Fibroblast of lung (primary cell): ENCODE data around the gene SLC16A3.

ENCODE experiments used
- CTCF ChIP-seq, 2 donors: IDR thresholded peaks in 1 of 2; conservative IDR thresholded peaks in 1 of 2; 1 replicate in 1 of 2; 2 replicates in 1 of 2; pipeline ENCODE4 v1.5.1; 2011 to 2012; ENCODE audit warnings: low read length in 2 of 2, control low read depth in 1 of 2, inconsistent platforms in 1 of 2, low read depth in 1 of 2, mild to moderate bottlenecking in 1 of 2
- EZH2 ChIP-seq: IDR thresholded peaks from 2 replicates; pipeline ENCODE4 v1.5.1; 2012; ENCODE audit warnings: low read length, control low read depth, mild to moderate bottlenecking; ENCODE audit errors: missing control alignments

DNA sequence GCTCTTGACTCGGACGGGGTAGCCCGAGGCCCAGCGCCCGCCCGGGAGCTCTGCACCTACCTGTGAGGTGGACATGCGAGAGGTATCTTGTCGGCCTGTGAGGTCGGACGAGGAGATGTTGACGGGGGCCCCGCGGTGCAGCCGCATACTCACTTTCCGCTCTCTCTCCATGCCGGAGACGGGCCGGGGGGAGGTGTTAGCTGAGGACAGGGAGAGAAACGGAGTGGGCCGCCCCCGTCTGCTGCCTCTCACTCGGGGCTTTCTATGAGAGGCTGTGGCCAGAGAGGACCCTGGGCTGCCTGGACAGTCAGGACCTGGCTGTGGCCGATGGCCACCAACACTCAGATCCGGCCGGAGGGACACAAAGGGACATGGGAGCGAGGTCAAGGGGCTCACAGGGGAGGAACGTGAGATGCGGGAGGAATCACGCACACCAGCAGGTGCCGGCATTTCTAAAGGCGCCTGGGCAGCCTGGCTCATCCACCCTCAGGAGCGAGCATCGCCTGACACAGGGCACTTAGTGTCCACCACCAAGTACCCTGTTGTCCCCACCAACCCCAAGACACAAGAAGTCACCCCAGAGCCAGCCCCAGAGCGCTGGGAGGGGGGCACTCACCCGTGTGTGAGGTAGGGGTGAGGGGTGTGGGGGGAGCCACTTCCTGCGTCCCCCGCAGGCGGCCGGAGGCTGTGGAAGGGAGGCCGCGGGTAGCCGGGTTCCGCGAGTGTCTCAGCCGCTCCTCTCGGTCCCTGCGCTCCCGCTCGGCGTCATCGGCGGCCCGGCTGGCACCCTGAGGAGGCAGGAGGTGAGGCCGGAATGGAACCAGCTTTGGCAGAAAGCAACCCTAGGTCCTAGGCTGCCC is 20.2 kb downstream of the SLC16A3 start:
- TF ChIP-seq CTCF (conservative IDR thresholded peaks at IDR 0.05 in 1 of 2, IDR thresholded peaks at IDR 0.05 in 1 of 2; ENCODE audit: low read depth in 1 of 2, low read length in 2 of 2) (no peak), EZH2 (no peak)
